HEK293T (cell line): ENCODE data around the gene TCOF1.

ENCODE experiments used
- CTCF ChIA-PET: fragments of 350-600 bp; formaldehyde crosslinking; extraction: SDS; loops from one replicate; lab custom pipeline; 2021; ENCODE audit warnings: antibody characterized with exemption, inconsistent platforms; lab: Yijun Ruan, JAX
- POLR2A ChIA-PET: fragments of 350-600 bp; formaldehyde crosslinking; extraction: SDS; loops from one replicate; lab custom pipeline; 2020; ENCODE audit warnings: antibody characterized with exemption, inconsistent platforms; lab: Yijun Ruan, JAX
- DNase-seq: peaks from one replicate; pipeline ENCODE4 v3.0.0; 2012; ENCODE audit warnings: mixed read lengths; ENCODE audit errors: extremely low spot score
- ARNT ChIP-seq: fragments of 450-650 bp; IDR thresholded peaks from 2 replicates; pipeline ENCODE4 v1.6.1; 2017; ENCODE audit warnings: mild to moderate bottlenecking
- BHLHE40 ChIP-seq: fragments of 450-650 bp; IDR thresholded peaks from 2 replicates; pipeline ENCODE4 v1.6.1; 2016; ENCODE audit warnings: mild to moderate bottlenecking, moderate library complexity, borderline replicate concordance
- CTBP1 ChIP-seq: fragments of 450-650 bp; IDR thresholded peaks from 2 replicates; pipeline ENCODE4 v1.6.1; 2016; ENCODE audit warnings: borderline replicate concordance
- ELF4 ChIP-seq: fragments of 450-650 bp; IDR thresholded peaks from 2 replicates; pipeline ENCODE4 v1.6.1; 2017; ENCODE audit warnings: antibody characterized with exemption
- FOXA1 ChIP-seq: fragments of 450-650 bp; IDR thresholded peaks from 2 replicates; pipeline ENCODE4 v1.6.1; 2016; ENCODE audit warnings: mild to moderate bottlenecking
- FOXK2 ChIP-seq: fragments of 450-650 bp; IDR thresholded peaks from 2 replicates; pipeline ENCODE4 v1.6.1; 2016; ENCODE audit warnings: mild to moderate bottlenecking
- FOXM1 ChIP-seq: fragments of 450-650 bp; IDR thresholded peaks from 2 replicates; pipeline ENCODE4 v1.6.1; 2017; ENCODE audit warnings: mild to moderate bottlenecking, borderline replicate concordance
- HDGF ChIP-seq: fragments of 450-650 bp; IDR thresholded peaks from 2 replicates; pipeline ENCODE4 v1.6.1; 2017; ENCODE audit warnings: antibody characterized with exemption, borderline replicate concordance
- L3MBTL2 ChIP-seq: fragments of 450-650 bp; conservative IDR thresholded peaks from 2 replicates; pipeline ENCODE4 v1.6.1; 2016; ENCODE audit warnings: mild to moderate bottlenecking
- LEF1 ChIP-seq: fragments of 450-650 bp; IDR thresholded peaks from 2 replicates; pipeline ENCODE4 v1.6.1; 2017; ENCODE audit warnings: mild to moderate bottlenecking, borderline replicate concordance
- NFRKB ChIP-seq: fragments of 450-650 bp; IDR thresholded peaks from 2 replicates; pipeline ENCODE4 v1.6.1; 2016; ENCODE audit warnings: mild to moderate bottlenecking, moderate library complexity
- SP1 ChIP-seq: fragments of 450-650 bp; IDR thresholded peaks from 2 replicates; pipeline ENCODE4 v1.6.1; 2017
- SUZ12 ChIP-seq: fragments of 450-650 bp; IDR thresholded peaks from 2 replicates; pipeline ENCODE4 v1.6.1; 2016; ENCODE audit warnings: mild to moderate bottlenecking
- TARDBP ChIP-seq: fragments of 450-650 bp; IDR thresholded peaks from 2 replicates; pipeline ENCODE4 v1.6.1; 2016
- ZNF384 ChIP-seq: fragments of 450-650 bp; IDR thresholded peaks from 2 replicates; pipeline ENCODE4 v1.6.1; 2016
- TF ChIP-seq, protein P1 (sequence below): fragments of 450-650 bp; IDR thresholded peaks from 2 replicates; pipeline ENCODE4 v1.6.1; 2016

The TCOF1 gene

DNA sequence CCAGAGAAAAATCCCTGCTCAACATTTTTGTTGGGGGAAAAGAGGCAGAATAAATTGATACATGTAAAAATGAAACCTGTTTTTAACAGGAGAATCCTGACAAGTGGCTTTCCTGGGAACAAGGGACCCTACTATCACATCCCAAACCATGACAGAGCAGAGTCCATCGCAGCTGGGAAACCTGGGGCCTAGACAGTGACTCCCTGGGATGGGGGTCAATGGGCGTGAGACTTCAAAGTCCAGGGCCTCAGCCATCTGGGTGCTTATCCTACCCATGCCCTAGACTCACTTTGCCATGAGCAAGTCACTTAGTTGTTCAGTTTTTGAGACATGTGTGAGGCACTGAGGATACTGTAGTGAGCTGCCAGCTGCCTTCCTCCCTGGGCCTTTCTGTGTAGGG, 5.7 kb downstream of the TCOF1 start:
- TF ChIP-seq LEF1 = no peak
- no peak for TF ChIP-seq FOXM1
- TF ChIP-seq ELF4 = no peak
- TF ChIP-seq NFRKB = no peak
- no peak for TF ChIP-seq TARDBP
- TF ChIP-seq HDGF = no peak
- TF ChIP-seq SUZ12 = no peak
- TF ChIP-seq CTBP1 = no peak
- no peak for TF ChIP-seq FOXK2
- TF ChIP-seq, protein P1, sequence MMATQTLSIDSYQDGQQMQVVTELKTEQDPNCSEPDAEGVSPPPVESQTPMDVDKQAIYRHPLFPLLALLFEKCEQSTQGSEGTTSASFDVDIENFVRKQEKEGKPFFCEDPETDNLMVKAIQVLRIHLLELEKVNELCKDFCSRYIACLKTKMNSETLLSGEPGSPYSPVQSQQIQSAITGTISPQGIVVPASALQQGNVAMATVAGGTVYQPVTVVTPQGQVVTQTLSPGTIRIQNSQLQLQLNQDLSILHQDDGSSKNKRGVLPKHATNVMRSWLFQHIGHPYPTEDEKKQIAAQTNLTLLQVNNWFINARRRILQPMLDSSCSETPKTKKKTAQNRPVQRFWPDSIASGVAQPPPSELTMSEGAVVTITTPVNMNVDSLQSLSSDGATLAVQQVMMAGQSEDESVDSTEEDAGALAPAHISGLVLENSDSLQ = no peak
- TF ChIP-seq SP1 = no peak
- TF ChIP-seq BHLHE40 = no peak
- TF ChIP-seq ARNT = no peak
- no peak for TF ChIP-seq L3MBTL2
- TF ChIP-seq ZNF384 = no peak
- TF ChIP-seq FOXA1 = no peak
- POLR2A ChIA-PET = interaction anchor here (1.4 kb wide), 1 partner anchor 86 kb away, joined by 4 read pairs; no protein-coding TSS in a partner anchor
- CTCF ChIA-PET = interaction anchor here (0.5 to 1.0 kb wide), 2 partner anchors 76 to 90 kb away, joined by 3 to 5 read pairs; no protein-coding TSS in a partner anchor
- DNase-seq = no peak

DNA sequence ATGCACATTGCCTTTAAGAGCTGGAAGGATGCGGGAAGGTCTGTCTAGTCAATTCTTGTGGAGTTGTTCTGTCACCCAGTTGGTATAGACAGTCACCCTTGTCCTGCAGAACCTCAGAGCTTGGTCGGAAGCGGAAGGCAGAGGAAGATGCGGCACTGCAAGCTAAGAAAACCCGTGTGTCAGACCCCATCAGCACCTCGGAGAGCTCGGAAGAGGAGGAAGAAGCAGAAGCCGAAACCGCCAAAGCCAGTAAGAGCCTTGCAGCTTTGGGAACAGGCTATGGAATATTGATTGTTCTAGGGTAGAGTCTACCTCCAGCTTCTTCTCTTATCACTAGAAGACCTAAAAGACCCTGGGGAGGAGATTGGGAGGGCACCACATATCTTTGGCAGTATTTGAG, 6.5 kb downstream of the TCOF1 start:
- ChIA-PET CTCF (interaction anchor here (0.5 to 1.0 kb wide), 3 partner anchors 13 to 91 kb away, joined by 3 to 5 read pairs (median 3); no protein-coding TSS in a partner anchor), POLR2A (no interaction called here)
- TF ChIP-seq TARDBP (no peak), CTBP1 (no peak), NFRKB (no peak), HDGF (no peak), L3MBTL2 (no peak), LEF1 (no peak), ELF4 (no peak), FOXK2 (no peak), BHLHE40 (no peak), ZNF384 (no peak), FOXA1 (no peak), FOXM1 (no peak), SP1 (no peak), SUZ12 (no peak), ARNT (no peak)
- TF ChIP-seq, protein P1 = no peak
- DNase-seq = no peak

DNA sequence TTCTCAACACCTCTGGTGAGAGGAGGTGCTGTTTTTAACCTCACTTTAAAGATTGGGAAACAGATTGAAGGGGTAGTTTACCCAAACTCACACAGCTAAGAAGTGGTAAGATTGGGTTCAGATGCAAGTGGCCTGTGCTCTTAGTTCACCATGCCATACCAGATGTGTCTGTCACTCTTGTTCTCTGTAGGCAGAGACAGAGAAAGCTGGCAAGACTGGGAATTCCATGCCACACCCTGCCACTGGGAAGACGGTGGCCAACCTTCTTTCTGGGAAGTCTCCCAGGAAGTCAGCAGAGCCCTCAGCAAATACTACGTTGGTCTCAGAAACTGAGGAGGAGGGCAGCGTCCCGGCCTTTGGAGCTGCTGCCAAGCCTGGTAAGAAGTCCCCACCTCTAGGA, 11.0 kb downstream of the TCOF1 start:
- CTCF ChIA-PET = no interaction called here
- TF ChIP-seq CTBP1 (no peak), FOXA1 (no peak), NFRKB (no peak), TARDBP (no peak), ARNT (no peak), LEF1 (no peak), HDGF (no peak)
- POLR2A ChIA-PET = interaction anchor here (1.7 kb wide), 1 partner anchor 10 kb away, joined by 8 read pairs; the partner anchor contains the start of gene TCOF1
- DNase-seq = no peak

DNA sequence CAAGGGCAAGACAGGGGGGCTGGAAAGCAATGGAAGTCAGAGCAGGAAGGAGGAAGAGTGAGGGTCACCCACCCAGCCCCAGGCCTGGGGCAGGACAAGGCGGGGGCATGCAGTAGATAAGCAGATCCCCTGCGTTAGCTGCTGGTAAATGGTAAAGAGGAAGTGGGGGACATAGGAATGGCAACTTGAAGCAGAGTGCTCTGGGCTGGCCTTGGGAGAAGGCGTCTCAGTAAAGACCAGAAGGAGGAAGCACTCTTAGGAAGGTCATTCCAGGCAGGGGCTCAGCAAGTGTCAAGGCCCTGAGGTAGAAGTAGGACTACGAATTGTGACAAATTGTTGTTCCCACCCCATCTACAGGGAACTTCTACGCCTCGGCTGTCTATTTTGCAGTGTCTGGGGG, 15.1 kb downstream of the TCOF1 start:
- ChIA-PET CTCF (no interaction called here), POLR2A (interaction anchor here (1.5 kb wide), 1 partner anchor 10 kb away, joined by 3 read pairs; no protein-coding TSS in a partner anchor)
- DNase-seq = no peak
- TF ChIP-seq SUZ12 (no peak), ZNF384 (no peak), SP1 (no peak), FOXM1 (no peak), LEF1 (no peak), HDGF (no peak)
- TF ChIP-seq, protein P1 = no peak

DNA sequence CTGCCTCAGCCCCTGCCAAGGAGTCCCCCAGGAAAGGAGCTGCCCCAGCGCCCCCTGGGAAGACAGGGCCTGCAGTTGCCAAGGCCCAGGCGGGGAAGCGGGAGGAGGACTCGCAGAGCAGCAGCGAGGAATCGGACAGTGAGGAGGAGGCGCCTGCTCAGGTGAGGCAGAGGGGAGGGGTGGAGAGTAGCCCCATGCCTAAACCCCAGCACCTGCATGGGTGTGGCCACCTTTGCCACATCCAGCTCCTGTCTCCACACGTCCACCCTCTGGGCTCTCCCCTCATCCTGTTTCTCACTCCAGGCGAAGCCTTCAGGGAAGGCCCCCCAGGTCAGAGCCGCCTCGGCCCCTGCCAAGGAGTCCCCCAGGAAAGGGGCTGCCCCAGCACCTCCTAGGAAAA, 17.2 kb downstream of the TCOF1 start:
- ChIA-PET CTCF (no interaction called here), POLR2A (no interaction called here)
- TF ChIP-seq CTBP1 (no peak), FOXM1 (no peak), L3MBTL2 (no peak), ZNF384 (no peak), ELF4 (no peak), SP1 (no peak), LEF1 (no peak), FOXK2 (no peak), TARDBP (no peak), SUZ12 (no peak), NFRKB (no peak)
- DNase-seq = no peak

DNA sequence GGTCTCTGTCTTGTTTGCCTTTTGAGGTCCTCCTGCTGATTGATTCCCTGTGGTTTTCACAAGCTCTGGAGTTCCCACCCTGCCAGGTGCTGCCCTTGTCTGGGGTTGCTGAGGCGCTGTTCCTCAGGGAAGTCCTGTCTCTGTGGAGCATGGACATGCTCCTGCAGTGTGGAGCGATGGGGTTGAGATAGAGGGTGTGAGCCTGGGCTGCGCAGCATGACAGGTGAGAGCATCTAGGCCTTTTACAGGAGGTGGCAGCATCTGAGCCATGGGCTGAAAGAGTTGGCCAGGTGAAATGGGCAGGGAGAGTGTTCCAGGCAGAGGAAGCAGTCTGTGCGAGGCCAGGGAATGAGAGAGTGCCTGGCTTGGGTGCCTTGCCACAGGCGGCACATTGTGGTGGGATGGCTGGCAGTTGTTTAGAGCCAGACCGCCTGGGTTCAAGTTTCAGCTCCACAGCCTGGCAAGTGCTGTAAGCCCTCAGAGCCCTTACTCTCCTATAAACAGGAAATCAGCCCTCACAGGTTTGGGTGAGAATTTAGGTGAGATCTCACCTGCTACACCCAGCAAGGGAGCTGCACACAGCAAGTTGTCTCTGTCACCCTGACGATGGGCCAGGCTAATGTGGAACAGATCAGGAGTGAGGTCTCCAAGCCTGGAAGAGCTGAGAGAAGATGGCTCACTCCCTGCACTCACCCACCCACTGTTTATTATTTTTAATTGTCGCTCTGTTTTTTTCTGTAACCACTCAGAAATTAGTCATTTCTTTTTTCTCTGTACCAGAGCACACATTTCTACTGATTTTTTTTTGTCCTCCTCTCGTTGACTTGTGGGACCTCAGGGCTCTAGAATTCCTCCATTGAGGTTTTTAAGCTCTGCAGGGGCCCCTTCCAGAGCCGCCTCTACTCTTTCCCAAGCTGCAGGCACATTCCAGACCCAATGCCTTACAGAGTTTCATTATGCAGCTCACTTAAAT, 19.6 kb downstream of the TCOF1 start:
- TF ChIP-seq ZNF384 (no peak), L3MBTL2 (no peak), NFRKB (no peak), BHLHE40 (no peak), FOXA1 (no peak), FOXM1 (no peak), SUZ12 (no peak), FOXK2 (no peak), HDGF (no peak), TARDBP (no peak), CTBP1 (no peak), ARNT (no peak)
- TF ChIP-seq, protein P1 = no peak
- no peak for DNase-seq
- POLR2A ChIA-PET = interaction anchor here (1.0 to 1.1 kb wide), 2 partner anchors 10 to 15 kb away, joined by 3 to 4 read pairs; no protein-coding TSS in a partner anchor
- CTCF ChIA-PET = interaction anchor here (0.7 to 1.4 kb wide), 2 partner anchors 13 to 21 kb away, joined by 3 to 5 read pairs; no protein-coding TSS in a partner anchor
